GM21423 (cell line): ENCODE results near the gene ASCC1.

ENCODE experiments used
- ATAC-seq: cut with Tn5 transposase; IDR thresholded peaks from one replicate; pipeline ENCODE4 v1.9.1; 2021; ENCODE audit warnings: mild to moderate bottlenecking, moderate library complexity; ENCODE audit not compliant: unreplicated experiment

ASCC1 gene

GRCh38 chr10:72086466-72087391, 129.3 kb downstream of the ASCC1 start:
- ATAC-seq = no peak

- ATAC-seq = no peak
These were observed 130.1 kb downstream of the ASCC1 start for GRCh38 chr10:72085864-72086465.

GRCh38 chr10:72085166-72085565, 130.9 kb downstream of the ASCC1 start:
- ATAC-seq = no peak

GRCh38 chr10:72083790-72084459, 132.2 kb downstream of the ASCC1 start:
- no peak for ATAC-seq

GRCh38 chr10:72082856-72083789, 133.0 kb downstream of the ASCC1 start:
- ATAC-seq = no peak

- no peak for ATAC-seq
These were observed 134.1 kb downstream of the ASCC1 start for GRCh38 chr10:72081772-72082590.

GRCh38 chr10:72081210-72081609, 134.9 kb downstream of the ASCC1 start:
- no peak for ATAC-seq

- no peak for ATAC-seq
These were observed 135.8 kb downstream of the ASCC1 start for GRCh38 chr10:72080042-72080975.

GRCh38 chr10:72079356-72079755, 136.7 kb downstream of the ASCC1 start:
- no peak for ATAC-seq

GRCh38 chr10:72077275-72077990, 138.6 kb downstream of the ASCC1 start:
- ATAC-seq = no peak

- ATAC-seq = no peak
These were observed 139.3 kb downstream of the ASCC1 start for GRCh38 chr10:72076756-72077155.

GRCh38 chr10:72075376-72076115, 140.5 kb downstream of the ASCC1 start:
- ATAC-seq = no peak

- ATAC-seq = no peak
These were observed 141.3 kb downstream of the ASCC1 start for GRCh38 chr10:72074574-72075375.

GRCh38 chr10:72073708-72074573, 142.1 kb downstream of the ASCC1 start:
- ATAC-seq = no peak

GRCh38 chr10:72072639-72073038, 143.4 kb downstream of the ASCC1 start:
- ATAC-seq = no peak

- no peak for ATAC-seq
These were observed 144.0 kb downstream of the ASCC1 start for GRCh38 chr10:72072046-72072445.
